ENCODE measurements around the gene ROBO1.
"Not testable (repeated sequence)": the region's sequence is repeated elsewhere in the genome, so short reads cannot be mapped to it uniquely, and the experiment has no call there.

Gene ROBO1

GRCh38 chr3:78917536-78917935 lies 850.3 kb downstream of the ROBO1 start:
- no peak for DNase-seq (ENCODE audit: low read depth in 2 of 2)

GRCh38 chr3:78913711-78914110 lies 854.1 kb downstream of the ROBO1 start:
- DNase-seq (ENCODE audit: low read depth in 2 of 2): no peak

GRCh38 chr3:78912687-78913086 lies 855.1 kb downstream of the ROBO1 start:
- no peak for DNase-seq (ENCODE audit: low read depth in 2 of 2)

GRCh38 chr3:78912259-78912658 lies 855.5 kb downstream of the ROBO1 start:
- DNase-seq (ENCODE audit: low read depth in 2 of 2): no peak

- DNase-seq (ENCODE audit: low read depth in 2 of 2): no peak
Observed at GRCh38 chr3:78911394-78911793, 856.4 kb downstream of the ROBO1 start.

GRCh38 chr3:78908236-78908635 lies 859.6 kb downstream of the ROBO1 start:
- DNase-seq (ENCODE audit: low read depth in 2 of 2): no peak

- DNase-seq (ENCODE audit: low read depth in 2 of 2): no peak
Observed at GRCh38 chr3:78907367-78907766, 860.4 kb downstream of the ROBO1 start.

GRCh38 chr3:78906930-78907329 lies 860.9 kb downstream of the ROBO1 start:
- DNase-seq (ENCODE audit: low read depth in 2 of 2): no peak

- no peak for DNase-seq (ENCODE audit: low read depth in 2 of 2)
Observed at GRCh38 chr3:78906245-78906644, 861.6 kb downstream of the ROBO1 start.

- DNase-seq (ENCODE audit: low read depth in 2 of 2): no peak
Observed at GRCh38 chr3:78905700-78906099, 862.1 kb downstream of the ROBO1 start.

GRCh38 chr3:78901544-78901943 lies 866.3 kb downstream of the ROBO1 start:
- no peak for DNase-seq (ENCODE audit: low read depth in 2 of 2)

- DNase-seq (ENCODE audit: low read depth in 2 of 2): no peak
Observed at GRCh38 chr3:78900880-78901279, 866.9 kb downstream of the ROBO1 start.

GRCh38 chr3:78900426-78900825 lies 867.4 kb downstream of the ROBO1 start:
- DNase-seq (ENCODE audit: low read depth in 2 of 2): no peak

GRCh38 chr3:78895528-78895927 lies 872.3 kb downstream of the ROBO1 start:
- DNase-seq (ENCODE audit: low read depth in 2 of 2): no peak

- no peak for DNase-seq (ENCODE audit: low read depth in 2 of 2)
Observed at GRCh38 chr3:78894787-78895186, 873.0 kb downstream of the ROBO1 start.

- no peak for DNase-seq (ENCODE audit: low read depth in 2 of 2)
Observed at GRCh38 chr3:78893161-78893560, 874.6 kb downstream of the ROBO1 start.

- no peak for DNase-seq (ENCODE audit: low read depth in 2 of 2)
Observed at GRCh38 chr3:78889348-78889747, 878.5 kb downstream of the ROBO1 start.

GRCh38 chr3:78888635-78889034 lies 879.2 kb downstream of the ROBO1 start:
- no peak for DNase-seq (ENCODE audit: low read depth in 2 of 2)

- no peak for DNase-seq (ENCODE audit: low read depth in 2 of 2)
Observed at GRCh38 chr3:78887547-78888011, 880.2 kb downstream of the ROBO1 start.

- no peak for DNase-seq (ENCODE audit: low read depth in 2 of 2)
Observed at GRCh38 chr3:78887029-78887428, 880.8 kb downstream of the ROBO1 start.

GRCh38 chr3:78884567-78884966 lies 883.2 kb downstream of the ROBO1 start:
- DNase-seq (ENCODE audit: low read depth in 2 of 2): not testable (repeated sequence)

GRCh38 chr3:78882251-78882650 lies 885.5 kb downstream of the ROBO1 start:
- no peak for DNase-seq (ENCODE audit: low read depth in 2 of 2)

- DNase-seq (ENCODE audit: low read depth in 2 of 2): no peak
Observed at GRCh38 chr3:78881501-78881900, 886.3 kb downstream of the ROBO1 start.

GRCh38 chr3:78880603-78881461 lies 887.0 kb downstream of the ROBO1 start:
- DNase-seq (ENCODE audit: low read depth in 2 of 2): no peak
